Neural progenitor cell (in vitro differentiated cells): Measurements from ENCODE around the gene MRPL2. TPM values are rescaled to one million over a fixed set of nuclear protein-coding genes. Genes with fewer than 3 reads are reported as not detected.

Experiments used
- DNase-seq: peaks from one replicate; pipeline ENCODE4 v3.0.0-alpha.2; 2016; ENCODE audit warnings: low spot score
- H2AFZ ChIP-seq: fragments of 200-600 bp; sonication (generic); replicated peaks from 2 replicates; pipeline ENCODE4 v1.6.1; 2016; ENCODE audit warnings: antibody characterized with exemption
- H3F3A ChIP-seq: fragments of 200-600 bp; sonication (generic); 2 replicates; pipeline ENCODE4 v1.6.1; 2016; ENCODE audit warnings: antibody characterized with exemption, low read depth
- H3K27ac ChIP-seq: fragments of 200-600 bp; sonication (generic); 2 replicates; pipeline ENCODE4 v1.5.1; 2016; ENCODE audit warnings: mild to moderate bottlenecking
- H3K27me3 ChIP-seq: fragments of 200-600 bp; sonication (generic); 2 replicates; pipeline ENCODE4 v1.6.1; 2016; ENCODE audit warnings: mild to moderate bottlenecking, moderate library complexity
- H3K36me3 ChIP-seq: fragments of 200-600 bp; sonication (generic); 2 replicates; pipeline ENCODE4 v1.5.1; 2016
- H3K4me1 ChIP-seq: fragments of 200-600 bp; sonication (generic); 2 replicates; pipeline ENCODE4 v1.6.1; 2016; ENCODE audit warnings: mixed run types
- H3K4me2 ChIP-seq: fragments of 200-600 bp; sonication (generic); 2 replicates; pipeline ENCODE4 v1.6.1; 2016
- H3K4me3 ChIP-seq: fragments of 200-600 bp; sonication (generic); 2 replicates; pipeline ENCODE4 v1.5.1; 2016
- H3K79me2 ChIP-seq: fragments of 200-600 bp; sonication (generic); 2 replicates; pipeline ENCODE4 v1.6.1; 2016; ENCODE audit warnings: low read depth
- H3K9ac ChIP-seq: fragments of 200-600 bp; sonication (generic); 2 replicates; pipeline ENCODE4 v1.6.1; 2016
- H3K9me3 ChIP-seq: fragments of 200-600 bp; sonication (generic); 2 replicates; pipeline ENCODE4 v1.5.1; 2016; ENCODE audit warnings: low read depth
- H4K20me1 ChIP-seq: fragments of 200-600 bp; sonication (generic); 2 replicates; pipeline ENCODE4 v1.6.1; 2016; ENCODE audit warnings: low read depth
- H3K27ac Mint-ChIP-seq: 3 replicates; pipeline ENCODE4 v1.8.0; 2021; ENCODE audit warnings: mixed read lengths
- H3K27me3 Mint-ChIP-seq: 2 replicates; pipeline ENCODE4 v1.8.0; 2022; ENCODE audit warnings: low read depth, mild to moderate bottlenecking, inconsistent platforms, moderate library complexity, mixed read lengths; ENCODE audit not compliant: insufficient read depth
- H3K36me3 Mint-ChIP-seq: 3 replicates; pipeline ENCODE4 v1.8.0; 2021; ENCODE audit warnings: mixed read lengths
- H3K4me1 Mint-ChIP-seq: 3 replicates; pipeline ENCODE4 v1.8.0; 2021; ENCODE audit warnings: mixed read lengths
- H3K4me3 Mint-ChIP-seq: 3 replicates; pipeline ENCODE4 v1.8.0; 2021; ENCODE audit warnings: mild to moderate bottlenecking, moderate library complexity, mixed read lengths
- H3K9me3 Mint-ChIP-seq: 3 replicates; pipeline ENCODE4 v1.8.0; 2020; ENCODE audit warnings: mixed read lengths
- EZH2 ChIP-seq: fragments of 200-600 bp; sonication (generic); IDR thresholded peaks from 2 replicates; pipeline ENCODE4 v1.6.1; 2017; ENCODE audit warnings: antibody characterized with exemption, mild to moderate bottlenecking, moderate library complexity
- EZH2phosphoT487 ChIP-seq: fragments of 200-600 bp; sonication (generic); IDR thresholded peaks from 2 replicates; pipeline ENCODE4 v1.6.1; 2017; ENCODE audit warnings: antibody characterized with exemption
- total RNA-seq: library from RNA; depleted of rRNA; stranded (reverse); fragments of >200 nt; gene quantifications from 2 replicates; pipeline ENCODE4 v1.2.3, GENCODE V29; 2015; ENCODE audit warnings: low replicate concordance
- TF ChIP-seq, protein P1 (sequence below): fragments of 200-600 bp; sonication (generic); IDR thresholded peaks from 2 replicates; pipeline ENCODE4 v1.5.1; 2017; ENCODE audit warnings: antibody characterized with exemption, mild to moderate bottlenecking

MRPL2 gene
- total RNA-seq, 1 donor from 2014 or later, result 20.7 TPM

DNA sequence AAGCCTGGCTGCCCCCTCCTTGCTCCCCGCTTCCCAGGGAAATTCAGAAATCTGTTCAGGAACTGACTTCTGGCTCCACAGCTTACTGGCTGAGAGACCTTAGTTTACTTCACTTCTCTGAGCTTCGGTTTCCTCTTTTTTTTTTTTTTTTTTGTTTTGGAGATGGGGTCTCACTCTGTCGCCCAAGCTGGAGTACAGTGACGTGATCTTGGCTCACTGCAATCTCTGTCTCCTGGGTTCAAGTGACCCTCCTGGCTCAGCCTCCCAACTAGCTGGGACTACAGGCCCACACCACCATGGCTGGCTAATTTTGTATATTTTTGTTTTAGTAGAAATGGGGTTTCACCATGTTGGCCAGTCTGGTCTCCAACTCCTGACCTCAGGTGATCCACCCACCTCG is 31.8 kb upstream of the MRPL2 start:
- peaks cover 52% of the 10 kb centered on the region for H3K4me1 ChIP-seq
- DNase-seq, result no peak
- Mint-ChIP-seq H3K4me3 (no peak overlapping the region), H3K27me3 (peaks cover 2% of the 10 kb centered on the region), H3K4me1 (peaks cover 60% of the 10 kb centered on the region), H3K9me3 (no peaks in the 10 kb centered on the region), H3K27ac (no peak overlapping the region), H3K36me3 (peaks cover 2% of the 10 kb centered on the region)
- no peak overlapping the region for H3K9ac ChIP-seq
- peak overlapping the region; percentile 94 for H3K27ac ChIP-seq
- peaks cover 55% of the 10 kb centered on the region for H4K20me1 ChIP-seq
- H2AFZ ChIP-seq, result no peak overlapping the region
- H3K9me3 ChIP-seq, result no peaks in the 10 kb centered on the region
- H3F3A ChIP-seq, result peaks cover 54% of the 10 kb centered on the region
- peak overlapping the region; percentile 74 for H3K4me2 ChIP-seq
- peak overlapping the region; percentile 33 for H3K4me3 ChIP-seq
- peaks cover 97% of the 10 kb centered on the region for H3K79me2 ChIP-seq
- H3K36me3 ChIP-seq, result no peaks in the 10 kb centered on the region
- H3K27me3 ChIP-seq, result no peaks in the 10 kb centered on the region
- TF ChIP-seq, protein P1, sequence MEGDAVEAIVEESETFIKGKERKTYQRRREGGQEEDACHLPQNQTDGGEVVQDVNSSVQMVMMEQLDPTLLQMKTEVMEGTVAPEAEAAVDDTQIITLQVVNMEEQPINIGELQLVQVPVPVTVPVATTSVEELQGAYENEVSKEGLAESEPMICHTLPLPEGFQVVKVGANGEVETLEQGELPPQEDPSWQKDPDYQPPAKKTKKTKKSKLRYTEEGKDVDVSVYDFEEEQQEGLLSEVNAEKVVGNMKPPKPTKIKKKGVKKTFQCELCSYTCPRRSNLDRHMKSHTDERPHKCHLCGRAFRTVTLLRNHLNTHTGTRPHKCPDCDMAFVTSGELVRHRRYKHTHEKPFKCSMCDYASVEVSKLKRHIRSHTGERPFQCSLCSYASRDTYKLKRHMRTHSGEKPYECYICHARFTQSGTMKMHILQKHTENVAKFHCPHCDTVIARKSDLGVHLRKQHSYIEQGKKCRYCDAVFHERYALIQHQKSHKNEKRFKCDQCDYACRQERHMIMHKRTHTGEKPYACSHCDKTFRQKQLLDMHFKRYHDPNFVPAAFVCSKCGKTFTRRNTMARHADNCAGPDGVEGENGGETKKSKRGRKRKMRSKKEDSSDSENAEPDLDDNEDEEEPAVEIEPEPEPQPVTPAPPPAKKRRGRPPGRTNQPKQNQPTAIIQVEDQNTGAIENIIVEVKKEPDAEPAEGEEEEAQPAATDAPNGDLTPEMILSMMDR, result no peak

DNA sequence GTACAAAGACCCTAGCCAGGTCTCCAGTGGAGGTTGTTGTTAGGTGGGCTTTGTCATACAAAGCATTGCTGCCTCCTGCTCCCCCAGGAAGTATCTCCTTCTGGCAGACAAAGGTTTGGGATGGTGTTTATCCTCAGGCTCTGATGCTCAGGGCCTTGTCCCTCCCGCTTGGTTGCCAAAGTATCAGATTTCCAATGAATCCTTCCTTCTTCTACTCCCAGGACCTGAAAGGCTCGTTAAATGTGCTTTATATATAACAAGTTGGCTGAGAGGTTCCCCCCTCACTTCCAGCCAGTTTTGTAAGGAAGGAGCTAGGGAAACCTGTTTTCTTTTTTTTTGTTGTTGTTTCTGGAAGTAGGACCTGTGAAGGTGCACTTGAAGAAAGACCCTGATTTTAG is 31.3 kb upstream of the MRPL2 start:
- Histone ChIP-seq H3K9ac (no peak overlapping the region), H3K4me3 (peak overlapping the region; percentile 33), H3K36me3 (no peaks in the 10 kb centered on the region), H4K20me1 (peaks cover 58% of the 10 kb centered on the region), H3K4me2 (peak overlapping the region; percentile 74), H3K9me3 (no peaks in the 10 kb centered on the region), H3K79me2 (peaks cover 97% of the 10 kb centered on the region), H3K27ac (peak overlapping the region; percentile 94), H3K4me1 (peaks cover 47% of the 10 kb centered on the region), H3F3A (peaks cover 49% of the 10 kb centered on the region), H2AFZ (no peak overlapping the region), H3K27me3 (no peaks in the 10 kb centered on the region)
- Mint-ChIP-seq H3K27ac (peak overlapping the region; percentile 96), H3K36me3 (peaks cover under 1% of the 10 kb centered on the region), H3K4me3 (peak overlapping the region; percentile 71), H3K27me3 (peaks cover 2% of the 10 kb centered on the region), H3K4me1 (peaks cover 56% of the 10 kb centered on the region), H3K9me3 (no peaks in the 10 kb centered on the region)
- TF ChIP-seq EZH2, result no peak
- TF ChIP-seq EZH2phosphoT487, result no peak
- TF ChIP-seq, protein P1, result no peak
- DNase-seq, result peak; percentile 53

- peaks cover 97% of the 10 kb centered on the region for H3K79me2 ChIP-seq
- no peaks in the 10 kb centered on the region for H3K9me3 ChIP-seq
- peak; percentile 41 for DNase-seq
- peak overlapping the region; percentile 94 for H3K27ac ChIP-seq
- peak overlapping the region; percentile 74 for H3K4me2 ChIP-seq
- peaks cover 63% of the 10 kb centered on the region for H4K20me1 ChIP-seq
- peaks cover 2% of the 10 kb centered on the region for H3K27me3 Mint-ChIP-seq
- no peaks in the 10 kb centered on the region for H3K9me3 Mint-ChIP-seq
- H2AFZ ChIP-seq, result no peak overlapping the region
- no peaks in the 10 kb centered on the region for H3K36me3 ChIP-seq
- H3K27ac Mint-ChIP-seq, result peak overlapping the region; percentile 96
- peak overlapping the region; percentile 33 for H3K4me3 ChIP-seq
- H3K4me3 Mint-ChIP-seq, result peak overlapping the region; percentile 71
- no peaks in the 10 kb centered on the region for H3K27me3 ChIP-seq
- TF ChIP-seq EZH2phosphoT487, result no peak
- TF ChIP-seq, protein P1, result no peak
- TF ChIP-seq EZH2, result no peak
- H3F3A ChIP-seq, result peaks cover 46% of the 10 kb centered on the region
- peaks cover 43% of the 10 kb centered on the region for H3K4me1 ChIP-seq
- no peaks in the 10 kb centered on the region for H3K36me3 Mint-ChIP-seq
- no peak overlapping the region for H3K9ac ChIP-seq
- peaks cover 52% of the 10 kb centered on the region for H3K4me1 Mint-ChIP-seq
Measured at GRCh38 chr6:43089874-43090558, 30.8 kb upstream of the MRPL2 start.
